HG03571 (cell line): ENCODE measurements around the gene CEP170.
"Not testable (repeated sequence)": the region's sequence is repeated elsewhere in the genome, so short reads cannot be mapped to it uniquely, and the experiment has no call there.

Experiments
- ATAC-seq: cut with Tn5 transposase; IDR thresholded peaks from one replicate; pipeline ENCODE4 v1.9.1; 2021; ENCODE audit not compliant: unreplicated experiment

The CEP170 gene

GRCh38 chr1:243087368-243087767, 167.7 kb downstream of the CEP170 start:
- not testable (repeated sequence) for ATAC-seq
